Kidney (tissue), 14 donors: ENCODE measurements around the gene PALM. TPM values are rescaled to one million over a fixed set of nuclear protein-coding genes. Genes with fewer than 3 reads are reported as not detected.

ENCODE experiments used
- DNase-seq, 5 donors: peaks; one replicate each; pipeline ENCODE4 v3.0.0-alpha.2; 2013 to 2020
- FAIRE-seq: peaks from 2 replicates; lab custom pipeline; 2012; peaks lifted over from hg19 to GRCh38; lab: Jason Lieb, UNC
- H3K27ac ChIP-seq, 2 donors: one replicate each; pipeline ENCODE4 v1.7.0; 2013; ENCODE audit warnings: low read depth in 2 of 2, low read length in 2 of 2, inconsistent platforms in 1 of 2
- H3K27me3 ChIP-seq: one replicate; pipeline ENCODE4 v1.7.1; 2013; ENCODE audit warnings: low read length, inconsistent platforms; ENCODE audit not compliant: control insufficient read depth, insufficient read depth
- H3K36me3 ChIP-seq, 3 donors: one replicate each; pipeline versions ENCODE4 v1.7.0 to v1.7.1; 2013; ENCODE audit warnings: low read length in 3 of 3, control low read depth in 1 of 3, inconsistent platforms in 1 of 3; ENCODE audit not compliant: insufficient read depth in 3 of 3, control insufficient read depth in 2 of 3
- H3K4me1 ChIP-seq, 3 donors: one replicate each; pipeline versions ENCODE4 v1.7.0 to v1.7.1; 2013; ENCODE audit warnings: low read length in 3 of 3, inconsistent platforms in 1 of 3, low read depth in 1 of 3; ENCODE audit not compliant: control insufficient read depth in 2 of 3, insufficient read depth in 2 of 3
- H3K4me3 ChIP-seq, 3 donors: one replicate each; pipeline versions ENCODE4 v1.7.0 to v1.8.1; 2013; ENCODE audit warnings: low read length in 3 of 3, control low read depth in 1 of 3, inconsistent platforms in 1 of 3
- H3K9ac ChIP-seq, 3 donors: one replicate each; pipeline versions ENCODE4 v1.7.0 to v1.7.1; 2013; ENCODE audit warnings: low read length in 3 of 3, control low read depth in 1 of 3, inconsistent platforms in 1 of 3
- H3K9me3 ChIP-seq, 3 donors: one replicate each; pipeline versions ENCODE4 v1.7.0 to v1.7.1; 2013; ENCODE audit warnings: low read length in 3 of 3, control low read depth in 1 of 3, inconsistent platforms in 1 of 3; ENCODE audit not compliant: control insufficient read depth in 2 of 3, insufficient read depth in 1 of 3
- intact Hi-C: fragments of 100-400 bp; cut with DNase I; formaldehyde crosslinking; loops from one replicate; pipeline ENCODE4 v1.11.1; 2022
- polyA plus RNA-seq: library from polyadenylated mRNA; stranded (reverse); fragments of 350-450 nt; fragmentation: Illumina TruSeq; extraction: RNeasy Lipid Tissue Mini Kit (QIAGEN cat#74804); gene quantifications from one replicate; pipeline ENCODE4 v1.2.3, GENCODE V29; 2014; ENCODE audit warnings: low read depth, low replicate concordance; ENCODE audit not compliant: insufficient read depth
- total RNA-seq: library from RNA; stranded (reverse); fragmentation: NEBNext Ultra II Directional; extraction: Animal tissue kit (Norgen Biotek cat#: 25700); gene quantifications from one replicate; pipeline ENCODE4 v1.2.1, GENCODE V29; 2021
- TF ChIP-seq, protein P1 (sequence below): IDR thresholded peaks from 3 replicates; pipeline ENCODE4 v1.5.1; 2012; ENCODE audit warnings: mild to moderate bottlenecking, moderate library complexity, borderline replicate concordance; ENCODE audit not compliant: insufficient read depth; ENCODE audit errors: extremely low read depth
- donor health status: control.
- donor health status: control.
- donor health status: control.
- donor health status: control.
- donor health status: control.
- donor health status: DM: yes; HTN: yes; CAD: no.
- donor health status: Normal renal cell carcinoma (clear cell type).

The PALM gene
- total and polyA plus RNA-seq, 2 donors from 2014 or later: 49.4 to 92.3 TPM

DNA sequence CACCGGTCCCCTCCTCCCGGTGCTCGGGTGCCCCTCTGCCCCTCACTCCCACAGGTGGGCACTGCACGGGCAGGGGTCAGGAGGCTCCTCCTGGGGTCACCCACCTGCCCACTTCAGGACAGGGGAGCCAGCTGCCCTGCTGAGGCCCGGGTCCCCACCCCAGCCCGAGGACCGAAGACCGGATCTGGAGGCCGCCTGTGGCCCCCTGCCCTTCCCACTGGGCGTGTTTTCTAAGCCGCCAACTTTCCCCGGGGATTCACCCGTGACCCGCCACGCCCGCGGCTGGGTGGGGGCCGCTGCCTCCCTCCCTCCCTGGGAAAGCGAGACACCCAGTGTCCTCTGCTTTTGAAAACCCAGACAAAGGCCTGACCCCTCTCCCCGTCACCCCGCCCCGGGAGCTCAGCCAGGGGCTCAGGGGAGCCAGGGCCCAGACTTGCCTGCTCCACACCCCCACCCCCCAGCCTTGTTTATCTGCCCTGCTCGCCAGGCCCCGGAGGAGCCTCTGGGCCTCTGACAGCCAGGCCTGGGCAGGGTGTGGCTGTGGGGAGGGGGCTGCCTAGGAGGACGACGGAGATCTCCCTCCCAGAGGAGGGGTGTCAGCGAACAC is 1.3 kb downstream of the PALM start:
- no peaks in the 10 kb centered on the region for H3K9me3 ChIP-seq
- no peak overlapping the region for H3K9ac ChIP-seq
- H3K4me3 ChIP-seq: peak overlapping the region in 1 of 3 donors; percentile 37
- FAIRE-seq (no peak), DNase-seq (peak in 2 of 5 donors; percentile 33 to 77)
- TF ChIP-seq, protein P1, sequence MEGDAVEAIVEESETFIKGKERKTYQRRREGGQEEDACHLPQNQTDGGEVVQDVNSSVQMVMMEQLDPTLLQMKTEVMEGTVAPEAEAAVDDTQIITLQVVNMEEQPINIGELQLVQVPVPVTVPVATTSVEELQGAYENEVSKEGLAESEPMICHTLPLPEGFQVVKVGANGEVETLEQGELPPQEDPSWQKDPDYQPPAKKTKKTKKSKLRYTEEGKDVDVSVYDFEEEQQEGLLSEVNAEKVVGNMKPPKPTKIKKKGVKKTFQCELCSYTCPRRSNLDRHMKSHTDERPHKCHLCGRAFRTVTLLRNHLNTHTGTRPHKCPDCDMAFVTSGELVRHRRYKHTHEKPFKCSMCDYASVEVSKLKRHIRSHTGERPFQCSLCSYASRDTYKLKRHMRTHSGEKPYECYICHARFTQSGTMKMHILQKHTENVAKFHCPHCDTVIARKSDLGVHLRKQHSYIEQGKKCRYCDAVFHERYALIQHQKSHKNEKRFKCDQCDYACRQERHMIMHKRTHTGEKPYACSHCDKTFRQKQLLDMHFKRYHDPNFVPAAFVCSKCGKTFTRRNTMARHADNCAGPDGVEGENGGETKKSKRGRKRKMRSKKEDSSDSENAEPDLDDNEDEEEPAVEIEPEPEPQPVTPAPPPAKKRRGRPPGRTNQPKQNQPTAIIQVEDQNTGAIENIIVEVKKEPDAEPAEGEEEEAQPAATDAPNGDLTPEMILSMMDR: no peak
- no peaks in the 10 kb centered on the region for H3K4me1 ChIP-seq
- peak overlapping the region; percentile 9 to 13 for H3K27ac ChIP-seq
- no peaks in the 10 kb centered on the region for H3K27me3 ChIP-seq
- H3K36me3 ChIP-seq: no peaks in the 10 kb centered on the region
- intact Hi-C loops: no loop called here

DNA sequence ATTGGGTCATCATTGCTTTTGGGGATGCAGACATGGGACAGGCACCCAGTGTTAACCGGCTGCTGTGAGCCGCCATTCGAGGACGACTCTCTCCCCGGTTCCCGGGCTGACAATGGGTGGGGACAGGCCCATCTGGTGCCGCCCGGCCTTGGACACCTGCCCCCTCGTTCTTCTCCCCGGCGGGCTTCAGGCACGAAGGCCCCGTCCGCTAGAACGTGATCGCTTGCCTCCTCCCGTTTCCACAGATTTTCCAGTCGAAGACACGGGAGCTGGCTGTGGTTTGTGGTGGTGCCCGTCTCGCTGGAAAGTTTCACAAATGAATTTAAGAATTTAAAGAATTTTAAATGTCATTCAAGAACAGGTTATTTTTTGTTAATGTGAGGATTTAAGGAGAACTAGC is 2.0 kb downstream of the PALM start:
- FAIRE-seq (no peak), DNase-seq (peak in 2 of 5 donors; percentile 53 to 81)
- Histone ChIP-seq H3K27ac (no peak overlapping the region), H3K9me3 (peaks cover 0 to 5% (median 2%) of the 10 kb centered on the region in 3 donors), H3K4me1 (no peaks in the 10 kb centered on the region), H3K36me3 (peaks cover 0 to 3% (median 0%) of the 10 kb centered on the region in 3 donors), H3K9ac (no peak overlapping the region), H3K27me3 (no peaks in the 10 kb centered on the region), H3K4me3 (no peak overlapping the region)
- intact Hi-C loops: no loop called here
- TF ChIP-seq, protein P1: no peak

DNA sequence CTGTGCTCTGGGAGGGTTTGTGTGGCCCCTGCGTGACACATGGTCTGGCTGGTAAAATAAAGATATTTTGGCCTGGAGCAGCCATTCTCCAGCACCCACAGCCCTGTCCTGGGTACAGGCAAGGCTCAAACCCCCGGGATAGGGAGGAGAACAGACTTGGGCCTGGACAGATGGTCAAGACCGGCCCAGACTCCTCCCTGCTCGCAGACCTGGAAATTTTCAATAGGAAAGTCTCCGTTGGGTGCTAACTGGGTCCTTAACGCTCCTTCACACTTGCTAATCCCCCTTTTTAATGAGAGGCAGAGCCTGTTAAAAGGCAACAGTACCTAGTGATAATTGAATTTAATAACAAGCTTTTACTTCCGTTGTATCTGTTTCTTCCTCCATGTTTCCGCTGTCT is 2.5 kb downstream of the PALM start:
- H3K4me1 ChIP-seq: no peaks in the 10 kb centered on the region
- H3K27me3 ChIP-seq: no peaks in the 10 kb centered on the region
- H3K36me3 ChIP-seq: peaks cover 0 to 3% (median 0%) of the 10 kb centered on the region in 3 donors
- TF ChIP-seq, protein P1: no peak
- H3K9me3 ChIP-seq: peaks cover 0 to 5% (median 2%) of the 10 kb centered on the region in 3 donors
- H3K27ac ChIP-seq: no peak overlapping the region
- H3K9ac ChIP-seq: no peak overlapping the region
- DNase-seq (no peak), FAIRE-seq (no peak)
- intact Hi-C loops: no loop called here
- no peak overlapping the region for H3K4me3 ChIP-seq
